Smooth muscle cell (in vitro differentiated cells): ENCODE results near the gene IMMP2L. TPM values are rescaled to one million over a fixed set of nuclear protein-coding genes. Genes with fewer than 3 reads are reported as not detected.

Source experiments
- DNase-seq: peaks from one replicate; lab custom pipeline; 2025; ENCODE audit not compliant: unreplicated experiment; lab: John Stamatoyannopoulos, UW
- H2AFZ ChIP-seq: fragments of 200-600 bp; sonication (generic); 2 replicates; pipeline ENCODE4 v1.6.0; 2016; ENCODE audit warnings: antibody characterized with exemption, low read depth, mild to moderate bottlenecking
- H3F3A ChIP-seq: fragments of 200-600 bp; sonication (generic); 2 replicates; pipeline ENCODE4 v1.6.0; 2017; ENCODE audit warnings: antibody characterized with exemption, low read depth
- H3K27ac ChIP-seq: fragments of 200-600 bp; sonication (generic); 2 replicates; pipeline ENCODE4 v1.5.1; 2016; ENCODE audit warnings: low read depth, mild to moderate bottlenecking
- H3K27me3 ChIP-seq: fragments of 200-600 bp; sonication (generic); 2 replicates; pipeline ENCODE4 v1.6.1; 2016; ENCODE audit warnings: low read depth, mild to moderate bottlenecking
- H3K36me3 ChIP-seq: fragments of 200-600 bp; sonication (generic); 2 replicates; pipeline ENCODE4 v1.5.1; 2016; ENCODE audit warnings: low read depth
- H3K4me1 ChIP-seq: fragments of 200-600 bp; sonication (generic); 2 replicates; pipeline ENCODE4 v1.5.1; 2016; ENCODE audit warnings: low read depth
- H3K4me2 ChIP-seq: fragments of 200-600 bp; sonication (generic); 2 replicates; pipeline ENCODE4 v1.6.0; 2016; ENCODE audit warnings: mild to moderate bottlenecking
- H3K4me3 ChIP-seq: fragments of 200-600 bp; sonication (generic); 2 replicates; pipeline ENCODE4 v1.5.1; 2016; ENCODE audit warnings: mild to moderate bottlenecking
- H3K79me2 ChIP-seq: fragments of 200-600 bp; sonication (generic); 2 replicates; pipeline ENCODE4 v1.6.0; 2016; ENCODE audit warnings: low read depth, mild to moderate bottlenecking
- H3K9ac ChIP-seq: fragments of 200-600 bp; sonication (generic); 2 replicates; pipeline ENCODE4 v1.6.0; 2016; ENCODE audit warnings: low read depth
- H3K9me3 ChIP-seq: fragments of 200-600 bp; sonication (generic); replicated peaks from 2 replicates; pipeline ENCODE4 v1.5.1; 2016; ENCODE audit warnings: low read depth
- H4K20me1 ChIP-seq: fragments of 200-600 bp; sonication (generic); 2 replicates; pipeline ENCODE4 v1.6.0; 2016; ENCODE audit warnings: low read depth
- WGBS: methylation state at CpG from one replicate; pipeline ENCODE4 v1.1.7; 2016; ENCODE audit warnings: low lambda C conversion rate; 5-methylcytosine and 5-hydroxymethylcytosine counted together
- polyA plus RNA-seq: library from polyadenylated mRNA; unstranded; fragments of >200 nt; fragmentation: Nextera tagmentation; extraction: Ambion mirVana; gene quantifications from 2 replicates; pipeline ENCODE4 v1.2.1, GENCODE V29; 2016
- total RNA-seq: library from RNA; depleted of rRNA; stranded (reverse); fragments of >200 nt; gene quantifications from 2 replicates; pipeline ENCODE4 v1.2.3, GENCODE V29; 2014
- TF ChIP-seq, protein P1 (sequence below): fragments of 200-600 bp; sonication (generic); IDR thresholded peaks from 2 replicates; pipeline ENCODE4 v1.5.1; 2017; ENCODE audit warnings: borderline replicate concordance, mild to moderate bottlenecking, antibody characterized with exemption; ENCODE audit not compliant: insufficient read depth, poor library complexity, severe bottlenecking

IMMP2L gene
- total and polyA plus RNA-seq, 2 experiments from 2014 or later: 10.9 to 11.1 TPM

DNA sequence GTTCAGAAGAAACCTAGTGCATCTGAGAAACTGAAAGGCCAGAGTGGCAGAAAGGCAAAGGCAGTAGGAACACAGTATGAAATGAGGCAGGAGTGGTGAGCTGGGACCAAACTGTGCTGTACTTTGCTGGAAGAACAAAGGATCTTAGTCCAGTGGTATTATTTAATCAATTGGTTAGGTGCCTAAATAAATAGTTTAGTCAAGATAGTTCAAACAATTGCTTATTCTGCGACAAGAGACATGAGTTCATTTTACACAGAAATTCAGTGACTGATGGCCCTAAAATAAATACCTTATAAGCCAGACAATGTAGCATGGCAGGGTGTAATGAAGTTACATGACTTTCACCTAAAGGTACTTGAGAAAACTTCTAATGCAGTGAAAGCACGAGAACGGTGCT, 653.2 kb downstream of the IMMP2L start:
- no peaks in the 10 kb centered on the region for H3K4me1 ChIP-seq
- no peak overlapping the region for H3K9ac ChIP-seq
- no peak overlapping the region for H3K4me2 ChIP-seq
- no peaks in the 10 kb centered on the region for H3K27me3 ChIP-seq
- H3K36me3 ChIP-seq: no peaks in the 10 kb centered on the region
- H2AFZ ChIP-seq: no peak overlapping the region
- WGBS: 93% methylated on average over 3 of the region's 3 CpGs
- no peaks in the 10 kb centered on the region for H4K20me1 ChIP-seq
- H3K4me3 ChIP-seq: no peak overlapping the region
- DNase-seq: no peak
- no peak overlapping the region for H3K27ac ChIP-seq
- H3F3A ChIP-seq: no peaks in the 10 kb centered on the region
- H3K79me2 ChIP-seq: no peaks in the 10 kb centered on the region
- TF ChIP-seq, protein P1, sequence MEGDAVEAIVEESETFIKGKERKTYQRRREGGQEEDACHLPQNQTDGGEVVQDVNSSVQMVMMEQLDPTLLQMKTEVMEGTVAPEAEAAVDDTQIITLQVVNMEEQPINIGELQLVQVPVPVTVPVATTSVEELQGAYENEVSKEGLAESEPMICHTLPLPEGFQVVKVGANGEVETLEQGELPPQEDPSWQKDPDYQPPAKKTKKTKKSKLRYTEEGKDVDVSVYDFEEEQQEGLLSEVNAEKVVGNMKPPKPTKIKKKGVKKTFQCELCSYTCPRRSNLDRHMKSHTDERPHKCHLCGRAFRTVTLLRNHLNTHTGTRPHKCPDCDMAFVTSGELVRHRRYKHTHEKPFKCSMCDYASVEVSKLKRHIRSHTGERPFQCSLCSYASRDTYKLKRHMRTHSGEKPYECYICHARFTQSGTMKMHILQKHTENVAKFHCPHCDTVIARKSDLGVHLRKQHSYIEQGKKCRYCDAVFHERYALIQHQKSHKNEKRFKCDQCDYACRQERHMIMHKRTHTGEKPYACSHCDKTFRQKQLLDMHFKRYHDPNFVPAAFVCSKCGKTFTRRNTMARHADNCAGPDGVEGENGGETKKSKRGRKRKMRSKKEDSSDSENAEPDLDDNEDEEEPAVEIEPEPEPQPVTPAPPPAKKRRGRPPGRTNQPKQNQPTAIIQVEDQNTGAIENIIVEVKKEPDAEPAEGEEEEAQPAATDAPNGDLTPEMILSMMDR: no peak
- no peaks in the 10 kb centered on the region for H3K9me3 ChIP-seq

DNA sequence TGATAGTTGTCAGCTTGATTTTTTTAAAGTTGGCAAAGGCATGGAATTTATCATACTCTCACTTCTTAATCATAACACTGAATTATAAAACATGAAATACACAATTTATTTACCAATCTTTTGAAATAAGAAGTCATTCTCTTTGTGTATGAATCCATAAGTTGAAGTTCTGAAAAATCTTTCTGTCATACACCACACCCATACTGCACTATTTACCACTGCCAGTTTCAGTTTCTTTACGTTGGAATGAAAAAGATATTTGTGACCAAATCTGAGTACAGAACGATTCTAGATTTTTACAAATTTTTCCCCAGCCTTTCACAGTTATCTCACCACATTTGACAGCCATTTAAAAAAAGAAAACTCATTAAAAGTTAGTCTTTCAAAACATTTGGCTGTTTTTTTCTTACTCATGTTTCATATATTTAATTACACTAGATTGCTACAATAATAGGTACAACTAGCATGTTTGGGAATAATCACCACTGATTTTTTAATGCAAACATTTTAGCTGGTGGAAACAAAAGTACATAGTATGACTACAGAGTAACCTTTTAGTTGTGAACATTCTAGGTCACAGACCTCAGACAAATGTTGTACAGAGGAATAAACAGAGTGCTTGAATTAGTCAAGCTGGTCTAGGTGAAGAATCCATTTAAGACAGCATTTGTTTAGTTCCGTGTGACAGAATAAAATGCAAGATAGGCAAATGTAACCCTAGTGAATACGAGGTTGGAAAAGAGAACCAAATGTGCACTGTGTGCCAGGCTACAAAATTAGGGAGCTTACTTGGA, 656.3 kb downstream of the IMMP2L start:
- Histone ChIP-seq H3K27ac (no peak overlapping the region), H3K27me3 (no peaks in the 10 kb centered on the region), H4K20me1 (no peaks in the 10 kb centered on the region), H3K36me3 (no peaks in the 10 kb centered on the region), H2AFZ (no peak overlapping the region), H3K9me3 (no peaks in the 10 kb centered on the region), H3K9ac (no peak overlapping the region), H3K79me2 (no peaks in the 10 kb centered on the region), H3K4me3 (no peak overlapping the region), H3K4me2 (no peak overlapping the region), H3F3A (no peaks in the 10 kb centered on the region), H3K4me1 (no peaks in the 10 kb centered on the region)
- DNase-seq: no peak
- TF ChIP-seq, protein P1: no peak
- WGBS: 88% methylated on average over 4 of the region's 4 CpGs

DNA sequence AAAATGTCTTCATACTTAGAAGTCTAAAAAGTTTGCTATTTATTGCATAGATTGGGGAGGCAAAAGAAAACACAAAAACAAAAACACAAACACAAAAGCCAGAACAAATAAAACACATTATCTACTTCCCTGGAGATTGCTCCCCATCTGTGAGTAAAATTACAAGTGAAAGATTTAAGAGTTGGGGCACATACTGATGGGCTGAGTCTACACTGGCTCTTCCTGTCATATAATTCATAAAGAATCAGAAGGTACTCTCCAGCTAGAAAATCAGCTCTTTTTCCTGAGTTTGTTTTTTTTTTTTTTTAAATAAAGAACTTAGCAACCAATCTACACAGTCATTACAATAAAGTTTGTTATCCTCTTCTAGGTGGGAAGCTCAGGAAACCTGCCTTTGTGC, 663.8 kb downstream of the IMMP2L start:
- no peak overlapping the region for H3K4me2 ChIP-seq
- H2AFZ ChIP-seq: no peak overlapping the region
- H4K20me1 ChIP-seq: no peaks in the 10 kb centered on the region
- H3K79me2 ChIP-seq: no peaks in the 10 kb centered on the region
- TF ChIP-seq, protein P1: no peak
- H3K9me3 ChIP-seq: no peaks in the 10 kb centered on the region
- H3K4me1 ChIP-seq: no peaks in the 10 kb centered on the region
- no peaks in the 10 kb centered on the region for H3F3A ChIP-seq
- H3K36me3 ChIP-seq: no peaks in the 10 kb centered on the region
- no peak overlapping the region for H3K27ac ChIP-seq
- no peak overlapping the region for H3K9ac ChIP-seq
- no peak overlapping the region for H3K4me3 ChIP-seq
- H3K27me3 ChIP-seq: no peaks in the 10 kb centered on the region
- DNase-seq: no peak

DNA sequence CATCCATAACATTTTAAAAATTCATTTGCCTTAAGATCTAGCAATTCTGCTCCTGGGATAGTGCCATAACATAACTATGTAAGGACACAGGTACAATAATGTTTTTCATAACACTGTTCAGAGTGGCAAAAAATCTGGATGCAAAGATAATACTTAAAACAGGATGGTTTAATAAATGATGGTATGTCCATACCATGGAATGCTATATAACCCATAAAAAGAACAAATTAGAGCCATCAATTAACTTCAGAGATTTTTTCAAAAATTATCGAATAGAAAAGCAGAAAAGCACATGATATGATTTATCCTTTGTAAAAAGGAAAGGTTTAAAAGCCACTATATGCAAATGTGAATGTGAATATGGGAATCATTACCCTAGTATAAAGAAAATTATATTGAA, 664.8 kb downstream of the IMMP2L start:
- Histone ChIP-seq H3K4me2 (no peak overlapping the region), H3K4me1 (no peaks in the 10 kb centered on the region), H2AFZ (no peak overlapping the region), H3K36me3 (no peaks in the 10 kb centered on the region), H3K79me2 (no peaks in the 10 kb centered on the region), H3K9me3 (no peaks in the 10 kb centered on the region), H3F3A (no peaks in the 10 kb centered on the region), H3K4me3 (no peak overlapping the region), H3K27ac (no peak overlapping the region), H3K27me3 (no peaks in the 10 kb centered on the region), H3K9ac (no peak overlapping the region), H4K20me1 (no peaks in the 10 kb centered on the region)
- TF ChIP-seq, protein P1: no peak
- no peak for DNase-seq
- WGBS: 88% methylated on average over 1 of the region's 1 CpG
